ENCODE results near the gene LHX4.

Gene LHX4

DNA sequence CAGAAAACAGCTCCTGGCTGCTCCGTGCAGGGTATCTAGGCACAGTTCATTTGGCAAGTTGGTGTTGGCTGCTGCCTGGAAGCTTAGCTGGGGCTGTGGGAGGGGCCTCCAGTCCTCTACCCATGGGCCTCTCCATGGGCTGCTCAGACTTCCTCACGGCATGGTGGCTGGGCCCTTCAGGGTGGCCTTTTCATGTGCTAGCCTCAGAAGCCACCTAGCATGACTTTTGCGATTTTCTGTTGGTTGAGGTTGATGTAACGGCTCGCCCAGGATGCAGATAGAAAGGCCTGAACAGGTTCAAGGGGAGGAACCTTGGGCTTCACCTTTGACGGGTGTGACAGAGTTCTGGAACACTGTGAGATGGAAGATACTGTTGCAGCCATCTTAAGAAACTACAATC, 25.8 kb upstream of the LHX4 start:
- TF ChIP-seq, protein P1, sequence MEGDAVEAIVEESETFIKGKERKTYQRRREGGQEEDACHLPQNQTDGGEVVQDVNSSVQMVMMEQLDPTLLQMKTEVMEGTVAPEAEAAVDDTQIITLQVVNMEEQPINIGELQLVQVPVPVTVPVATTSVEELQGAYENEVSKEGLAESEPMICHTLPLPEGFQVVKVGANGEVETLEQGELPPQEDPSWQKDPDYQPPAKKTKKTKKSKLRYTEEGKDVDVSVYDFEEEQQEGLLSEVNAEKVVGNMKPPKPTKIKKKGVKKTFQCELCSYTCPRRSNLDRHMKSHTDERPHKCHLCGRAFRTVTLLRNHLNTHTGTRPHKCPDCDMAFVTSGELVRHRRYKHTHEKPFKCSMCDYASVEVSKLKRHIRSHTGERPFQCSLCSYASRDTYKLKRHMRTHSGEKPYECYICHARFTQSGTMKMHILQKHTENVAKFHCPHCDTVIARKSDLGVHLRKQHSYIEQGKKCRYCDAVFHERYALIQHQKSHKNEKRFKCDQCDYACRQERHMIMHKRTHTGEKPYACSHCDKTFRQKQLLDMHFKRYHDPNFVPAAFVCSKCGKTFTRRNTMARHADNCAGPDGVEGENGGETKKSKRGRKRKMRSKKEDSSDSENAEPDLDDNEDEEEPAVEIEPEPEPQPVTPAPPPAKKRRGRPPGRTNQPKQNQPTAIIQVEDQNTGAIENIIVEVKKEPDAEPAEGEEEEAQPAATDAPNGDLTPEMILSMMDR (IDR thresholded peaks at IDR 0.05; ENCODE audit: low read depth, low read length, missing control alignments), result no peak

DNA sequence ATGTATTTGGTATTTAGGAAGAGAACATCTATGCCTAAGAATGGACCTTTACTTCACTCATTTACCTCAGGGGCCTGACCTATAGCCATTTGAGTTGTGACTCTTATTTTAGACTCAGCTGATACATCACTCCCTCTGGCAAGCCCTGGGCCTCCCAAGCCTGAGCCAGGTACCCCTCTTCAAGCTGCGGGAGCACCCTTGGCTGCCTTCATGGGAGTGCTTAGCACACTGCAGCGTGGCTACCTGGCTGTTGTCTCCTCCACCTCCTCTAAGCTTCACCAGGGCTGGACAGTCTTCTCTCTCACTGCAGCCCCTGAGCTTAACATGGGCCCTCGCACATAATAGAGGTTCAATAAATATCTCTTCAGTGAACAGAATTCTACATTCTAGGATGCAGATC, 23.5 kb upstream of the LHX4 start:
- H3K4me3 ChIP-seq (ENCODE audit: low read depth, low read length), result no peak overlapping the region
- DNase-seq (ENCODE audit: low read depth), result no peak
- TF ChIP-seq, protein P1 (IDR thresholded peaks at IDR 0.05; ENCODE audit: low read depth, low read length, missing control alignments), result no peak

More for the DNA sequence above, 25.8 kb upstream of the LHX4 start:
- H3K4me3 ChIP-seq (ENCODE audit: low read depth, low read length), result no peak overlapping the region
- no peak for DNase-seq (ENCODE audit: low read depth)

DNA sequence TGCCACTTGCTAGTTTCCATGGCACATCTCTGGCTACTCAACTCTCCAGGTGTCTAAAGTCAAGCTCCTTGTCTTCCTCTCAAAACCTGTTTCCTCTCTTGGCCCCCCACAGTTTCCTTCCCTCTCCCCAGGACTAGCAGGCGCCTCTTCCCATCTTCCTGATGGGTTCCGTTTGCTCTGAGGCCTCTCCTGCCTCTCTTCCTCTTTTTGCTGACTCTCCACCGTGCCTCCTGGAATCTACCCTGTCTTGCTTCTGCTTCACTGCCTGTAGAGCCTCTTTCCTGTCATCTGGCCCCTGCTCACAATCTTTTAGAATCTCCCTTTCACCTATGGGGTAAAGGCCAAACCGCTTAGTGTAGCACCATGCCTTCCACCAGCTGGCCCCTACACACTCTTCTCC, 21.8 kb upstream of the LHX4 start:
- no peak overlapping the region for H3K4me3 ChIP-seq (ENCODE audit: low read depth, low read length)
- DNase-seq (ENCODE audit: low read depth), result no peak
- TF ChIP-seq, protein P1 (IDR thresholded peaks at IDR 0.05; ENCODE audit: low read depth, low read length, missing control alignments), result no peak

DNA sequence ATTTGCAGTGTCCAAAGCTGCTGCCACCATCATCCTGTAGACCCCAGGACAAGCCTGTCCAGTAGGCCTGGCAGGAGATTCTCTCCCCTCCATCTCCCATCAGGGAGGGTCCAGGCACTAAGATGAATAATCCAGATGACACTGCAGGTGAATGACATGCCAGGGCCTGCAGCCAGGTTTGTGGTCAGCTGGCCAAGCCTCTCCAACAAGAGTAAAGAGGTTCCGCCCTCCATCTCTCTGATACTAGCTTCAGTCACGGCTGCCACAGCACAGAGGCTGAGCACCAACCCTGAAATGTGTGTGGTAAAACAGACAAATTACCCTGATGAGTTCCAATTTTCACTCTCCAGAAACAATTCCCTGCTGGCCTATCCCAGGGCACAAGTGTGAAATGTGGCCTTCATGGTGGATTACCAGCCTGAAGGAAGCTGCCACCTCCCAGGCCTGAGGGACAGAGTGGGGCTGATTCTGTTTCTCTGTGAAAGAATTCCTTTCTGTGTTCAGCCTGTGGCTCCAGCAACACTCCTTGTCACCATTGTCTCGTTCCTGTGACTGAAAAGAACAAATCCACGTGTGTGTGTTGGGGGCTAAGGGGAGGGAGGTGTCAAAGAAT, 19.9 kb upstream of the LHX4 start:
- DNase-seq (ENCODE audit: low read depth), result no peak
- TF ChIP-seq, protein P1 (IDR thresholded peaks at IDR 0.05; ENCODE audit: low read depth, low read length, missing control alignments), result no peak
- H3K4me3 ChIP-seq (ENCODE audit: low read depth, low read length), result no peak overlapping the region

DNA sequence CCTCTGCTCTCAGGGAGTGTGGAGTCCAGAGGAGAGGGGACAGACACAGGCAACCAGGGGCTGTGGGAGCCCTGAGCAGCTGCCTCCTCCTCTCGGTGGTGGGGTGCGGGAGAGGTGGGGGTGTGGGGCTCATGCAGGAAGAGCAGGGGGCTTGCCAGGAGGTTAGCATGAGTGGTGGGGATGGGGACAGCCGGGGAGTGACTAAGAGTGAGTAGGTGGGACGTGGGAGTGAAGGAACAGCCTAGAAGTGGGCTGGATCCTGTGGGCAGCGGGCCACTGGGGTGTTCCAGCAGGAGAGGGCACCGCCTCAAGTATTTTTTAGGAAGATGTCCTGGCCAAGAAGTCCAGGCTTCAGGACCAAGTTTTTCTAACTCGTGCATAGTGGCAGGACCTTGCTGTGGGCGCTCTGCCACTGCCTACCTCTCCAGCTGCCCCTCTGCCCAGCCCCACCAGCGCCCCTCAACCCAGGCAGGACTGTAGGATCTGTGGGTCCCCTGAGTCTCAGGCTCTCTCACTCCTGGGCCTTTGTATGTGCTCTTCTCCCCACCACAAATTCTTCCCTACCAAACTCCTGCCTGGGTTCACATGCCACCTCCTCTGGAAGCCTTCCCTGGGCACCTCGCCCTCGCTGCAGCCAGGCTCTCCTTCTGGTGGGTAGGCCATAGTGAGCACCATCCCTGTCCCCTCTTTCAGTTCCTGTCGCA, 18.8 kb upstream of the LHX4 start:
- no peak for DNase-seq (ENCODE audit: low read depth)
- TF ChIP-seq, protein P1 (IDR thresholded peaks at IDR 0.05; ENCODE audit: low read depth, low read length, missing control alignments), result no peak

DNA sequence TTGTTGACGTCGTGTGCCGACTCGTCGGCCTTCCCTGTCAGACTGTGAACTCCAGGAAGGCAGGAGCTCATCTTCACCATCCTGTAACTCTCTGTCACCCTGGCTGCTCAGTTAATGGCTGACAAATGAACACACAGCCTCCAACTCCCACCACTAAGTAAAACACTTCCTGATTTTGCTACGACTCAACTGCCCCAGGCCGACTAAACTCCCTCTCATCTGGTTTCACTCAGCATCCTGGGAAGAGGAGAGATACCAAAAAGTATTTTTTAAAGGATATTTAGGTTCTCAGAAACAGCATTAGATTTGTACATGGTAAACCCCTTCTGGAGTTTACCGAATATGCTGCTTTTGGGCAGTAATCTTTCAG, 18.2 kb upstream of the LHX4 start:
- H3K4me3 ChIP-seq (ENCODE audit: low read depth, low read length), result no peak overlapping the region
- no peak for DNase-seq (ENCODE audit: low read depth)
- TF ChIP-seq, protein P1 (IDR thresholded peaks at IDR 0.05; ENCODE audit: low read depth, low read length, missing control alignments), result no peak

More for the DNA sequence above, 18.8 kb upstream of the LHX4 start:
- no peak overlapping the region for H3K4me3 ChIP-seq (ENCODE audit: low read depth, low read length)

Measured in GM12864 (cell line).